ENCODE data around the gene VSIG8.
A peak's percentile ranks its signal among the peaks of the same experiment; 100 is the strongest.

VSIG8 gene

DNA sequence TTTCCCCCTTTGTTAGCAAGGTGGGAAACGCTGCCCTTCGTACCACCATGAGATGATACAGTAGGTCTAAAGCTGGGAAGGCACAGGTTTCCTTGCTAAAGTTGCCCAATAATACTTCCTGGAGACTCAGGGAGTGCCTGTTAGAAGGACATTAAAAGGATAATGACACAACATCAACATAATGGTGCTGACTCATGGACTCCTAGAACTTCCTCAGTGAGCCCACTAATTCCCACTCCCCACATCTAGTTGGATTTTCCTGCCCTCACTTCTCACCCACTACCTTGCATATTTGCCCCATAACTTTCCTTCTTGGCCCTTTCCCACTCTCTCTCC is 20.0 kb upstream of the VSIG8 start:
- no peak for DNase-seq (ENCODE audit: low read depth)
- no peak overlapping the region for H3K4me3 ChIP-seq (ENCODE audit: low read length)

DNA sequence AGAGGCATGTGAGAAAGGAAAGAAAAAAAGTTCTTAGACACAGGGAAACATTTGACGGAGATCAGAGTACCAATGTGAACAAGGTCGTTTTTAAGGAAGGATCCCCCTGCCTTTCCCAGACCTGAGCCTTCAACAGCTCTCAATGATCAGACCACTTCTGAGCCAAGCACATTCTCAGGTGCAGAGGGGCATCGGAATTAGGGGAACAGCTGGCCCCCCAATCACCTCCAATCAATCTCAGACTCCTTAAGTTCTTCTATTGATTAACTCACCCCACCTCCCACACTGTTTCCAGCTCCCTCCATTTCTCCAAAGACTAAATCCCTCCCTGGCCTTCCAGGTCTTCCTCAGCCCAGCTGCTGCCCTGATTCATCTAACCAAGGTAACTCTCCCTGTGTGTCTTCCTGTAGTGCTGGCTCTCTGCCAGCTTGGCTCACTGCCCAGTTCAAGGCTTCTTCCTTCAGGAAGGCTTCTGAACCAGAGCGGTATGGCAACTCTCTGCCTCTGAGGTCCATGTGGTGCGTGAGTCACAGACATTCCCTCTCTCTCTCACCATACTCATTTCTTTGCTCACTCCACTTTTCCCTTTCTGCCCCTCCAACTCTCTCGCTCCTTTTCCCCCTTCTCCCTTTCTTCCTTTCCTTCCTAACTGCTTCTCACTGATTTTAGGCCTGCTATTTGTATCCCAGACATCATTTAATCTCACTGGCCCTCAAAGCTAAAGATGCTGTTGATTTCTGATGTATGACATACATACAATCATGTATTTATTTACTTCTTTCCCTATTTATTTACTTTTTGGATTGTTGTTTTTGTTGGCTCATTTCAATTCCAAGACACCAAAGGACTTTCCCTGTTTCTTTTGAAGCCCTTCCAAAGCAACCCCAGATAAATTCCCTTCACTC is 19.4 kb upstream of the VSIG8 start:
- TF ChIP-seq, protein P1, sequence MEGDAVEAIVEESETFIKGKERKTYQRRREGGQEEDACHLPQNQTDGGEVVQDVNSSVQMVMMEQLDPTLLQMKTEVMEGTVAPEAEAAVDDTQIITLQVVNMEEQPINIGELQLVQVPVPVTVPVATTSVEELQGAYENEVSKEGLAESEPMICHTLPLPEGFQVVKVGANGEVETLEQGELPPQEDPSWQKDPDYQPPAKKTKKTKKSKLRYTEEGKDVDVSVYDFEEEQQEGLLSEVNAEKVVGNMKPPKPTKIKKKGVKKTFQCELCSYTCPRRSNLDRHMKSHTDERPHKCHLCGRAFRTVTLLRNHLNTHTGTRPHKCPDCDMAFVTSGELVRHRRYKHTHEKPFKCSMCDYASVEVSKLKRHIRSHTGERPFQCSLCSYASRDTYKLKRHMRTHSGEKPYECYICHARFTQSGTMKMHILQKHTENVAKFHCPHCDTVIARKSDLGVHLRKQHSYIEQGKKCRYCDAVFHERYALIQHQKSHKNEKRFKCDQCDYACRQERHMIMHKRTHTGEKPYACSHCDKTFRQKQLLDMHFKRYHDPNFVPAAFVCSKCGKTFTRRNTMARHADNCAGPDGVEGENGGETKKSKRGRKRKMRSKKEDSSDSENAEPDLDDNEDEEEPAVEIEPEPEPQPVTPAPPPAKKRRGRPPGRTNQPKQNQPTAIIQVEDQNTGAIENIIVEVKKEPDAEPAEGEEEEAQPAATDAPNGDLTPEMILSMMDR (conservative IDR thresholded peaks at IDR 0.05; ENCODE audit: low read depth, low read length), result no peak
- peak; percentile 74 for DNase-seq (ENCODE audit: low read depth)

More for the DNA sequence above, 20.0 kb upstream of the VSIG8 start:
- TF ChIP-seq, protein P1 (conservative IDR thresholded peaks at IDR 0.05; ENCODE audit: low read depth, low read length), result no peak

DNA sequence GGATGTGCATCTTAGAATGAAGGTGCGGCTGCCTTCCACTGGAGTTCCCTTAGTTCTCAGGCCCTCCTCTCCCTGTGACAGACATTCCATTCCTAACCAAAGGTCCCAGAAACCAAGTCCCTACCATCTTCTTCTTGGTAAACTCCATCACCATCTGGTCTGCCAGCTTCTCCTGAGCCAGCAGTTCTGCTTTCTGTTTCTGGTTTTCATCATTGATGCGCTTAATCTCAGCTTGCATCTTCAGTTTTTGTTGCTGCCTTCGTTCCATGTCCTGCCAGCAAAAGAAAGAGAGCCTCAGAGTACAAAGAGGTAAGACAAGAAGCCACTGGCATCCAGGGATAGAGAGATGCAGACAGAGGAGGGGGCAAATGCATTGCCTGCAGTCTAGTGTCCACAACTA is 18.0 kb upstream of the VSIG8 start:
- DNase-seq (ENCODE audit: low read depth), result no peak
- no peak overlapping the region for H3K4me3 ChIP-seq (ENCODE audit: low read length)
- TF ChIP-seq, protein P1 (conservative IDR thresholded peaks at IDR 0.05; ENCODE audit: low read depth, low read length), result no peak

More for the DNA sequence above, 19.4 kb upstream of the VSIG8 start:
- H3K4me3 ChIP-seq (ENCODE audit: low read length), result no peak overlapping the region

DNA sequence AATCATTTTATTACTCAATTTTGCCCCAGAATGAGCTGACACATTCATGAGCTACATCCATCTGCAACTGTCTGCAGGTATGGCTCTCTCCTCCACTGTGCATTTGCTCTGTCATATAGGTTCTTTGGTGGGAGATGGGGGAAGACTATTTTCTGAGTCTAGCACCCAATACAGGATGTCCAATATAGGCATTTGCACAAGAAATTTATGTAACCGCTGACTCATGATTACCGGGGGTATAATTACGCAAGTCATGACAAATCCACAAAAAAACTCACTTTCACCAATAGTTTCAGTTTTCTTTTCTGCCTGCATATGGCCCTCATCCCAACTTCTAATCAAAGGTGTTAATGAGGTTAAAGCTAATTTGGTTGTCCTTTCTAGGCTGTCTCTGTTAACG is 17.5 kb upstream of the VSIG8 start:
- no peak for DNase-seq (ENCODE audit: low read depth)
- TF ChIP-seq, protein P1 (conservative IDR thresholded peaks at IDR 0.05; ENCODE audit: low read depth, low read length), result no peak
- H3K4me3 ChIP-seq (ENCODE audit: low read length), result no peak overlapping the region

DNA sequence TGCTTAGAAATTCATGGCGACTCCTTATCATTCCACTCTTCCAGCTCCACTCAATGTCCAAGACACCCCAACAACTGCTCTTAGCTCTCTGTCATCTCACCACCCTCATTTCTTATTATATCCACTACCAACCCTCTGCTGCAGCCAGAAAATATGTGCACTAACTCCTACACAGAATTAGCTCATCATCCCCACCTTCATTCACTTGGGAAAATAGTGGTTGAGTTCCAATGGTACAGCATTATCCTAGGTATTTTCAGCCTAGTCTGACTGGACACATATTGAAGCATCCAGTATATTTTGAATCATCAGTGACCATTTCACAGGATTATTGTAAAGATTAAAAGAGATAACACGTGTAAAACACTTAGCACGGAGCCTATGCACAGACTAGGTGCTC is 16.7 kb upstream of the VSIG8 start:
- TF ChIP-seq, protein P1 (conservative IDR thresholded peaks at IDR 0.05; ENCODE audit: low read depth, low read length), result no peak
- no peak for DNase-seq (ENCODE audit: low read depth)
- no peak overlapping the region for H3K4me3 ChIP-seq (ENCODE audit: low read length)

DNA sequence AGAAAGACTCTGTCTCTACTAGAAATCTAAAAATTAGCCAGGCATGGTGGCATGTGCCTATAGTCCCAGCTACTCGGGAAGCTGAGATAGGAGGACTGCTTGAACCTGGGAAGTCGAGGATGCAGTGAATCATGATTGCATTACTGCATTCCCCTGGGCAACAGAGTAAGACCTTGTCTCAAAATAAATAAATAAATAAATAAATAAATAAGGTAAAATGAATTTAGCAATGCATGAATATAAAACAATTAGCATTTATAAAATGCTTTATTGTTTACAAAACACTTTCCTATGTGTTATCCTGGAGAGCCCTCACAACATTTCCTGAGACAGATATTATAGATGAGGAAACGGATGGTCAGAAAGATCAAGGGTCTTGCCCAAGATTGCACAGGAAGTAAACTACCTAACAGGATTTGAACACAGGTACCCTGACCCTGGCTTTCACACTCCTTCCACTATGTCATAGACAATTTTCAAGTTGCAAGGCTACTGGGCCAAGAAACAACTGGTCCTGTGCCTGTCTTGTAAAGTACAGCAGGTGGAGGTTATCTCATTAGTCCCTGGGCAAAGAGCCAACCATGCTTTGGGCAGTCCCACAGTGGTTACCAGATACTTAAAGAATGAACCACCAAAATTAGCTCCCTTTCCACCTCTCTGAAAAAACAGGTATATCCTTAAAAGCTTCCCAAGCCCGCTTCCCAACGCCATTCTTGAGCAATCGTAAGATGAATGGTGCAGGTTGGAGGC is 15.4 kb upstream of the VSIG8 start:
- no peak overlapping the region for H3K4me3 ChIP-seq (ENCODE audit: low read length)

More for the DNA sequence above, 15.4 kb upstream of the VSIG8 start:
- TF ChIP-seq, protein P1 (conservative IDR thresholded peaks at IDR 0.05; ENCODE audit: low read depth, low read length), result no peak
- DNase-seq (ENCODE audit: low read depth), result no peak

Data from retinal pigment epithelial cell (primary cell).